ENCODE data around the gene HAP1. TPM values are rescaled to one million over a fixed set of nuclear protein-coding genes. Genes with fewer than 3 reads are reported as not detected.

HAP1 gene
- total RNA-seq, 2 donors from 2014 or later = 0.10 to 0.53 TPM

- TF ChIP-seq CTCF (IDR thresholded peaks at IDR 0.05) = no peak
- Histone ChIP-seq H3K9ac (ENCODE audit: low read depth in 2 of 2, low read length in 2 of 2) (peak overlapping the region; percentile 51 to 92), H3K27me3 (no peaks in the 10 kb centered on the region), H3K9me3 (no peaks in the 10 kb centered on the region), H3K4me3 (no peak overlapping the region), H3K4me1 (peaks cover 60% of the 10 kb centered on the region), H3K27ac (peak overlapping the region; percentile 95), H3K36me3 (peaks cover 17% of the 10 kb centered on the region)
- DNase-seq = peak; percentile 79
- intact Hi-C loops (cut with DNase I) = no loop called here
Measured at GRCh38 chr17:41772586-41773189, 38.2 kb upstream of the HAP1 start.

- Histone ChIP-seq H3K4me3 (no peak overlapping the region), H3K36me3 (peaks cover 19% of the 10 kb centered on the region), H3K9ac (ENCODE audit: low read depth in 2 of 2, low read length in 2 of 2) (peak overlapping the region; percentile 67 to 92), H3K27ac (peak overlapping the region; percentile 95), H3K9me3 (no peaks in the 10 kb centered on the region), H3K27me3 (no peaks in the 10 kb centered on the region), H3K4me1 (peaks cover 55% of the 10 kb centered on the region)
- TF ChIP-seq CTCF (IDR thresholded peaks at IDR 0.05) = no peak
- intact Hi-C loops (cut with DNase I) = no loop called here
- DNase-seq = peak; percentile 94
Measured at GRCh38 chr17:41772218-41772585, 37.8 kb upstream of the HAP1 start.

- H3K4me1 ChIP-seq = peaks cover 50% of the 10 kb centered on the region
- no peak overlapping the region for H3K4me3 ChIP-seq
- TF ChIP-seq CTCF (IDR thresholded peaks at IDR 0.05) = no peak
- no peak for DNase-seq
- H3K9me3 ChIP-seq = no peaks in the 10 kb centered on the region
- peaks cover 19% of the 10 kb centered on the region for H3K36me3 ChIP-seq
- intact Hi-C loops (cut with DNase I) = no loop called here
- peak overlapping the region; percentile 67 to 92 for H3K9ac ChIP-seq (ENCODE audit: low read depth in 2 of 2, low read length in 2 of 2)
- H3K27ac ChIP-seq = peak overlapping the region; percentile 95
- H3K27me3 ChIP-seq = no peaks in the 10 kb centered on the region
Measured at GRCh38 chr17:41771389-41772206, 37.2 kb upstream of the HAP1 start.

GRCh38 chr17:41769985-41770384, 35.5 kb upstream of the HAP1 start:
- H3K27me3 ChIP-seq = no peaks in the 10 kb centered on the region
- no peak overlapping the region for H3K27ac ChIP-seq
- no peaks in the 10 kb centered on the region for H3K9me3 ChIP-seq
- peaks cover 34% of the 10 kb centered on the region for H3K4me1 ChIP-seq
- no peak for TF ChIP-seq CTCF (IDR thresholded peaks at IDR 0.05)
- intact Hi-C loops (cut with DNase I) = no loop called here
- no peak overlapping the region for H3K4me3 ChIP-seq
- H3K9ac ChIP-seq (ENCODE audit: low read depth in 2 of 2, low read length in 2 of 2) = no peak overlapping the region
- DNase-seq = no peak
- peaks cover 19% of the 10 kb centered on the region for H3K36me3 ChIP-seq

- Histone ChIP-seq H3K4me3 (no peak overlapping the region), H3K27me3 (no peaks in the 10 kb centered on the region), H3K36me3 (peaks cover 19% of the 10 kb centered on the region), H3K27ac (no peak overlapping the region), H3K9me3 (no peaks in the 10 kb centered on the region), H3K4me1 (peaks cover 28% of the 10 kb centered on the region), H3K9ac (ENCODE audit: low read depth in 2 of 2, low read length in 2 of 2) (no peak overlapping the region)
- no peak for DNase-seq
- TF ChIP-seq CTCF (IDR thresholded peaks at IDR 0.05) = no peak
- intact Hi-C loops (cut with DNase I) = no loop called here
Measured at GRCh38 chr17:41769346-41769862, 35.0 kb upstream of the HAP1 start.
